Measurements from ENCODE around the gene PTPN6.

GRCh38 chr12:6921539-6921938, 29.6 kb upstream of the PTPN6 start:
- TF ChIP-seq CTCF (IDR thresholded peaks at IDR 0.05) (no peak), POLR2A (IDR thresholded peaks at IDR 0.05) (no peak), EP300 (IDR thresholded peaks at IDR 0.05) (no peak)

Data from tibial nerve (tissue), 4 donors.